ENCODE measurements around the gene ADCY1.

Gene ADCY1

GRCh38 chr7:45578022-45578421, 3.9 kb downstream of the ADCY1 start:
- DNase-seq = no peak

GRCh38 chr7:45578467-45578866, 4.3 kb downstream of the ADCY1 start:
- DNase-seq = no peak

GRCh38 chr7:45579391-45579801, 5.2 kb downstream of the ADCY1 start:
- DNase-seq = no peak

DNA sequence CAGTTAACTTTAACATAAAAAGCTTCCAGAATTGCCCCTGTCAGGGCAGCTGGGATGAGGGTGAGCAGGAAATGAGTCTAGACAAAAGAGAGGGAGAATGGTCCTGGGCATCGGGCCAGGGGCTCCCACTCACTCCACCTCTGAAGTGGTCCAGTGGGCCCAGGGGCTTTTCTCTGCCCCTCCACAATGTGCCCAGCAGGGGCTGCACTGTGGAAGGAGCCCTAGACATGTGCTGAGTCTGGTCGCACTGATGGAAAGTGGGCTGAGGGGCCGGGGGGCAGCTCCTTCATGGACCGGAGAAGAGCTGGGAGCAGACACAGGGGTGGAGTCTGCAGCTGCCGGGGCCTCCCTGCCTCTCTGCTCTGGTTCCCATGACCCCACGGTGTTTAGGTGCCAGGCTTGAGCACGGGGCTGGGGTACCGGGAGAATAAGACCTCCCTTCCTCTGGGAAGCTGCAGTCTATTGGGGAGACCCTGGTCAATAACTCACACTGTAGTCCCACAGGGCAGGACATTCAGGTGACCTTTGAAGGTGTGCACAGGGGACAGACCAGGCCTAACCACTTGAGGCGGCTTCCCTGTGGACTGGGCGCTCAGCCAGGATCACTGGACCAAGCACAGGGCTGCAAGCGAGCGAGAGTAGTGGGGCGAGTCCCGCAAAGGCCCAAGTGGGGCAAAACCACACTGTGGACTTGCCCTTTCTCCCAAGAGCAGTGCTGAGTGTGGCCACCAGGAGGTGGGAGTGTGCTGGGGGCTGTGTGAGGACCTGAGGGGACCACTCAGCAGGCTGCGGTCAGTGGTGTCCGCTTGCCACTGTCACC, 6.1 kb downstream of the ADCY1 start:
- no peak for DNase-seq

DNA sequence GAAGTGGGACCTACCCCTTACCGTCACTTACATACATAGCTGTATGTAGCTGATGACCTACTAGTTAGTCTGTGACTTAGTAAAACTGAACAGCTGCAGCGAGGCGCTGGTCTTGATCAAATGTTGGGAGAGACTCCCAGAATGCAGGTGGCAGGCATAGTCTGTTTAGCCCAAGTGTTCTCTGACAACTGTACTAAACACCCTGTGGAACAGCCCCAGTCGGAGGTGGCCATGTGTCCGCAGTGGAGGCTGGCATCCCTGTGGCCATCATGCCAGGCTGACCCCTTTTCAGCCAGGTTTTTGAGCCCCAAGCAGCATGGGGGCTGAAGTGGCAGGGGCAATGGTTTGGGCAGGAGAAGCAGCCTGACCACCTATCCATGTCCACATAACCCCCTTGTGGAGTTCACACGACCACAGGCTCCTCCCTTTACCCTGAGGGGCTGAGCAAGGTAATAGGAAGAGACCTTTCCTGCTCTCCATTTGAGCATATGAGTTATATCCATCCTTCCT, 7.2 kb downstream of the ADCY1 start:
- no peak for DNase-seq

DNA sequence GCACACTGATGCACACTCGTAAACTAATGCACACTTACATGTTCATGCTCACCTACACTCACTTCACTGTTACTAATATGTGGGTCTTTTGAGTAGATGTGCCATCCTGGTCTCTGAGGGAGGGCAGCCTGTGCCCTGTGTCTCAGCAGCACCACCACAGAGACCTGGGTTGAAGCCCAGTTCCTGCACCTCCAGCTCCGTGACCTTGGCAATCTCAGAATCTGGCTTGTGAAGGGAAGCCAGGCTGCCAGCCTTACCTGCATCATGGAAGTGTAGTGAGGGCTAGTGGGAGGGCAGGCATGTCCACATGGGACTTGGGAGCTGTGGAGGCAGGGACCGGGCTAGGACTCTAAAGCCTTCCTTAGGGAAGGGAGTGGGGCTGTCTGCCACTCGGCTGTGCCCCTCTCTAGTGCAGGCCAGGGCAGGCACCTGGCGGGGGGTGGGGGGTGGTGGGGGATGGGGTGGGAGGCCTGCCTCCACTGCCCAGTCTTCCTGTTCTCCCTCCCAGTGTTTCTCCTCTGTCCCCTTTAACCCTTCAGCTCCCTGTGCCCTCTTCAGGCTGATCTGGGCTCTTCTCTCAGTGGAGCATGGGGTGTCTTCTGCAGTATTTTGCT, 8.1 kb downstream of the ADCY1 start:
- DNase-seq = no peak

DNA sequence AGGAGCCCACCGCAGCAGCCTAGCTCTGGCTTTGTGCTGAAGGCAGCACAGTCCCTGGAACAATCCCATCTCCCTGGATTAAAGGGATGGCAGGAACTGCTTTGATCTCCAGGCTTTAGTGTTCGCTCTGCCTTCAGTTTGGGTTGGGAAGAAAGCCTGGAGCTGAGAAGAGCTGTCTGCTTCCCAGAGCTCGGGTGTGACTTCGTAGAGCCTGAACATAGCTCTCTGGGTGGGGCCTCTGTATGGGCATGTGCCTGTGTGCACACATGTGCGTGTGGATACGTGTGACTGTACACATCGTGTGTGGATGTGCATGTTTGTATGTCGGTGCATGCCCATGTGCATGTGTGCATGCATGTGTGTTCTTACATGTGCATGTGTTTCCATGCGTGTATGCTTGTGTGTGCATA, 8.7 kb downstream of the ADCY1 start:
- no peak for DNase-seq

DNA sequence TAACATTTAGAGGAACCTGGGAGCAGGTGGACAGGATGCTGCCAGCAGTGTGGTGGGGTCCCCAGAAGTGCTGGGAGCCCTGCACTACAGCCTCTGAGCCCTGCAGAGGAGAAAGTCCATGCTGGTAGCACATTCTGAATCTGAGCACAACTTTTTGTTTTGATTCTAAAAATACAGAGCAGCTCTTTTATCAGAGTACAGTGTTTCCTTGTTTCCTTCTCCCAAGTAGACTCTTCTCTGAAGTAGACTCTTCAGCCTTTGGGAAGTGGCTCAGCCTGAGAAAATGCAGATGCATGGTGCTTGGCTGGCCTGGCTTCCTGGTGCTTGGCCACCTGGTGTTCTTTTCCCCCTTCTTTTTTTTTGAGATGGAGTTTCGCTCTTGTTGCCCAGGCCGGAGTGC, 9.1 kb downstream of the ADCY1 start:
- no peak for DNase-seq

DNA sequence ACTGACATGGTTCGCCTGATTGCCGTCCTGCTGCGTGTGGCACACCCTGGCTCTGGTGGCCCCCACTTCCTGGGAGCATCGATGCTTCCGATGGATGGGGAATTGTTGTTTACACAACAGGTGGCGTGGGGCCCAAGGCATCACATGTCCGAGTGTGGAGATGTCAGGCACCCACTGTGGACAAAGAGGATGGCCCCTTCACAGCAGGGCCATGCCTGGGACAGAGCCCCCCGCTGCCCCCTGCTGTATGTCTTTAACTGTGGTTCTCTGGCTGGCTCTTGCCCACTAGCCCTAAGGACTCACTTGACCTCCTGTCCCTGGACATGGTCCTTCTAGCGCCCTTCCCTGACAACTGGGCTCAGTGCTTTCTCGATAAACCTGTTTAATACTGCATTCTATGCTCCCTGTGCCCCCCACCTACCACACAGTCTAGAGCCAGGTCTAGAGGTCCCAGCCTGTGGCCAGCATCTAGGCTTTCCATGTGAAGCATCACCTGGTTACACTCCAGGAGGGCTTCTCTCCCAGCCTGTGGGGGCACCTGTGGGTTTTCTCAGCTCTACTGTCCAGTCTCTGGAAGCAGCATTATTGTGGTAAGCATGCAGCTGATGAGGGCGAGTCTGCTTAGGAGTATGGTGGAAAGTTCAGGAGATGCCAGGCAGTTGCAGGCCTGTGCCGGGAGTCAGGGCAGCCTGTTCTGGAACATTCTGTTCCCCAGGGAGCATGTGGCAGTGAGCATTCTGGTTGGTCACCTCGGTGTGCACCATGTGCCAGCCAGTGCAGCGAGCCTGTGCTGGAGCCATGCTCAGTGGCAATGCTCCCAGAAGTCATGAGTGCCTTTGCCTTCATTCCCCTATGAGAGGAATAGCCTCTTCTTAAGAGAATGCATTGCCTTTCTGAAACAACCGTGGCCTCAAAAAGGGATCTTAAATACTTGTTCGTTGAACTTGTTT, 10.4 kb downstream of the ADCY1 start:
- no peak for DNase-seq

DNA sequence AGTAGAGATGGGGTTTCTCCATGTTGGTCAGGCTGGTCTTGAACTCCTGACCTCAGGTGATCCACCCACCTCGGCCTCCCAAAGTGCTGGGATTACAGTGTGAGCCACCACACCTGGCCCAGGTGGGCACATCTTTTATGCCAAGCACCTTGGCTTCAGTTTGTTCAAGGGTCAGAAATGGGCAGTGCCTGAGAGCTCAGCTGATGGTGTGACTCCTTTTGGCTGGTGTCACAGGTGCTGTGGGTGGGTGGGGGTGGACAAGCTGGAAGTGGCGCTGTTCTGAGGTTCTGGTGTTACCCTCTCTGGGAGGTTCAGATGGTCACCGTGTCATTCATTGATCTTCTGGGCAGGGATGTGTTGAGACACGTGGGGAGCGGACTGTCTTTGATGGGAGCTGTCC, 11.5 kb downstream of the ADCY1 start:
- no peak for DNase-seq

DNA sequence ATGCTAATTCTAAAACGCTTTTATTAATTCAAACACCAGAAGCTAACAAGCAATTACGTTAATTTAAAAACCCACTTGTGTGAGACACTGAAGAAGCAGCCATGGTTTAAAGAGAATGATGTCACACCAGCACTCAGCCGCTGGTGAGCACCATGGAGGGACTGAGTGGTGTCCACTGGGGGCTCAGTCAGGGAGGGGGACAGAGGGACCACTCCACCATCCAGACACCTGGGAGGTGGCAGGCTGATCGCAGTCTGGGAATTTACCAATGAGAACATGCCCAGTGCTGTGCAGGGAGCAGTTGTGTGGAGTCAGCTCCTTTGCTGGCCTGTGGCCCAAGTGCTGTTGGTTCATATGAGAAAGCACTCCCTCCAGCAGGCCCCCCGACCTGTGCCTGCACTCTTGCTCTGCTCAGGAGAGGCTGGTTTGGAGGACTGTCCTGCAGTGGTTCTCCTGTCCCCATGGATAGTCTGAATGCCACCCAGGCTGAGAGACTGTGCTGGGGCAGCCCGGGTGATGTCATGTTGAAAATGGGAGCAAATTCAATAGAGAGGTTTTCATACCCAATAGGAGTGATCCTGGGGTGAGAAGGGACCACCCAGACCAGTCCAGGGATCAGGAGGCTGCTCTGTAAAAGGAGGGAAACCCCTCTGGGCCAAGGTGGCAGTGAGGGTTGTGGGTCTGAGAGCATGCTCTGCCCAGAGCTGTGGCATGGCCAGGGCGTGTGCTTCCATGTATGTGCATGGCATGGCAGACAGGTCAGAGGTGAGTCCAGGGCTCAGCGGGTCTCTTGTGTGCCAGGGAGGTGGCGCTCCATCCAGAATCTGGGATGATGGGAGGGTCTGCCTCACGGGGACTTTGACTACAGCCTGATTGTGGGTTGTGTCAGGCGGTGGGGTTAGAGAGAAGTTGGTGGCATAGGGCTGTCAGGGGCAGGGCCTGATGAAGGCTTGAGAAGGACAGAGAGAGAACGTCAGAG, 12.7 kb downstream of the ADCY1 start:
- DNase-seq = no peak

GRCh38 chr7:45588466-45588865, 14.3 kb downstream of the ADCY1 start:
- no peak for DNase-seq

GRCh38 chr7:45589061-45589460, 14.9 kb downstream of the ADCY1 start:
- DNase-seq = no peak

DNA sequence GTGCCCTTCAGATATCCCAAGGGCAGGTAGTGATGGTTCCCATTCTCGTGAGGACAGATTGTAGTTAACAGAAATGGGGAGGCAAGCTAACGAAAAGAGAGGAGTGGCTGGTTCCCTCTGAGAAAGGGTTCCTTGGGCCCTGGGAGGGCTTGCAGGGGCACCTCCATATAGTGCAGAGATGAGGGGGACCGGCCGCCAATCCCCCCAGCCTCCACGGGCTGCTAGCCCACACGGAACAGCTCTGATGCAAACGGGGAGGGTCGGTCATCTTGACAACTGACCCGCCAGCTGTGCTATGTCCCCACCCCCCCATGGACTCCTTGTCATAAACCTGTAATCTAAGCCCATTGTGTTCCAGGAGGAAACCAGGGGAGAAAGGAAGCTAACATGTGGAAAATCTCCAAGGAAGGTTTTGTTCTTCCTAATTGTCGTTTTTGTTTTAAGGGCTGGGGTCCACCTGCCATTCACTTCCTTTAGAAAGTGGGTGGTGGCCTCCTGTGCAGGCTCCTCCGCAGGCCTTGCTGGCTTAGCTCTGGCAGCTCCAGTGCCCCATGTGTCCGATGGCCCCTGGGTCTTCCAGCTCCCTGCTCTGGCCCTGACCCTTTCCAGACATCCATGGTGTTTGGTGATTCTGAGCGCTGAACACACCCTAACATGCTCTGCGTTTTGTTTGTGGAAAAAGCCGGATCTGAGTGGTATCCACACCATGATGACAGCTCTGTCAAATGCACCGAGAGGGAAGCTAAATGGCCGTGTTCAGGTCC, 15.9 kb downstream of the ADCY1 start:
- no peak for DNase-seq

- no peak for DNase-seq
Measured at GRCh38 chr7:45590679-45591057, 16.5 kb downstream of the ADCY1 start.

- DNase-seq = no peak
Measured at GRCh38 chr7:45591101-45591906, 17.1 kb downstream of the ADCY1 start.

DNA sequence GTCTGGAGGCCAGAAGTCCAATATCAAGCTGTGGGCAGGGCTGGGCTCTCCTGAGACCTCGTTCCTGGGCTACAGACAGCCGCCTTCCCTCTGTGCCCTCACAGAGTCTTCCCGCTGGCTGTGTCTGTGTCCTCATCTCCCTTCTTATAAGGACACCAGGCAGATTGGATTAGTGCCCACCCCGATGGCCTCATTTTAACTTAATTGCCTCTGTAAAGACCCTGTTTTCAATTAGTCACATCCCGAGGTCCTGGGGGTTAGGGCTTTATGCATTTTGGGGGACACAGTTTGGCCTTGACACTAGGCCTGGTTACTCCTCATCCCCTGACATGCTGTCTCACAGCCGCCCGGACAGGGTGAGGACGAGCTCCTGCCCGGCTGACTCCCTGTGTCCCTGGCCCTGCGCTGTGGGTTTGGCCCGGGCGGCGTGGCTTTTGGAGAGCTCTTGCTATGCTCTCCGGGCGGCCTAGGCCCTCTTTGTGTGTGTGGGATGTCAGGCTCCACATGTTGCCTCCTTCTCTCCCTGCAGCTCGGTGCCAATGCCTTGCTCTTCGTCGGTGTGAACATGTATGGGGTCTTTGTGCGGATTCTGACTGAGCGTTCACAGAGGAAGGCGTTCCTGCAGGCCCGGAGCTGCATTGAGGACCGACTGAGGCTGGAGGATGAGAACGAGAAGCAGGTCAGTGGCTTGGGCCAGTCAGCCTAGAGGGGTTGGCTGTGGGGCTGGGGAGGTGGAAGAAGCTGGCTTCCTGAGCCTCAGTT, 18.2 kb downstream of the ADCY1 start:
- DNase-seq = no peak

DNA sequence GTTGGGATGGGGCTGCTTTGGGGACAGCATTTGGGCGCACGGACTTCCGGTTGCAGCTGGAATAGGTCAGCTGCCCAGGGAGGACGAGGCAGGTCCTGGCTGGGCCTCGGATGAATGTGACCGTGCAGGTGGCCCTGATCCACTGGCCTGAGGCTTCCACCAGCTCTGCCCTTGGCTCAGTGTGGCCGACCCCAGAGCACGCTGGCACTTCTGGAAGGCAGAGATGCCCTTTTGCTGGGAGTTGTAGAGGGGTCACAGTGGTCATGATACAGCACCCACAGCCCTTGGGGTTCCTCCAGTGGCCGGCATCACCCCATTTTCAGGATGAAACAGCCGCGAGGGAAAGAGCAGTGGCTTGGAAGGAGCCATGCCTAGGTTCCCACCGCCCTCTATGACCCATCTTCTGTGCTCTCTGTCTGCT, 19.0 kb downstream of the ADCY1 start:
- no peak for DNase-seq

- no peak for DNase-seq
Measured at GRCh38 chr7:45593877-45594276, 19.7 kb downstream of the ADCY1 start.

Measured in T-helper 9 cell (primary cell).